Brain microvascular endothelial cell (primary cell): Measurements from ENCODE around the gene SLC38A8.

Experiments
- DNase-seq: peaks from one replicate; pipeline ENCODE4 v3.0.0-alpha.2; 2020
- H3K27ac ChIP-seq: fragments of 250-450 bp; sonication (Bioruptor Pico); 2 replicates; pipeline ENCODE4 v1.5.1; 2020; ENCODE audit warnings: mild to moderate bottlenecking, moderate library complexity
- H3K27me3 ChIP-seq: fragments of 250-450 bp; sonication (Bioruptor Pico); replicated peaks from 2 replicates; pipeline ENCODE4 v1.5.1; 2020; ENCODE audit warnings: mild to moderate bottlenecking
- H3K36me3 ChIP-seq: fragments of 250-450 bp; sonication (Bioruptor Pico); replicated peaks from 2 replicates; pipeline ENCODE4 v1.5.1; 2020; ENCODE audit warnings: mild to moderate bottlenecking
- H3K4me3 ChIP-seq: 2 replicates; pipeline ENCODE4 v1.5.1; 2011; ENCODE audit warnings: low read depth, mild to moderate bottlenecking, control low read depth, low read length, moderate library complexity
- CTCF ChIP-seq: IDR thresholded peaks from 2 replicates; pipeline ENCODE4 v1.5.1; 2011; ENCODE audit warnings: low read depth, mild to moderate bottlenecking, moderate library complexity, low read length, control low read depth, inconsistent platforms; ENCODE audit errors: missing control alignments
- in situ Hi-C: cut with HindIII; loops from 2 replicates; pipeline ENCODE4 v1.10.0; 2017; ENCODE audit warnings: low sequenced_read_pairs, low pct_ligation_motif_present

Gene SLC38A8

GRCh38 chr16:84007965-84008364, 34.6 kb downstream of the SLC38A8 start:
- no peak for TF ChIP-seq CTCF
- DNase-seq, result no peak
- H3K27me3 ChIP-seq, result peaks cover 9% of the 10 kb centered on the region
- in situ Hi-C loops, result no loop called here
- H3K4me3 ChIP-seq, result no peak overlapping the region
- no peaks in the 10 kb centered on the region for H3K36me3 ChIP-seq
- no peak overlapping the region for H3K27ac ChIP-seq

GRCh38 chr16:84007520-84007919, 35.1 kb downstream of the SLC38A8 start:
- in situ Hi-C loops, result no loop called here
- peaks cover 9% of the 10 kb centered on the region for H3K27me3 ChIP-seq
- no peaks in the 10 kb centered on the region for H3K36me3 ChIP-seq
- no peak for DNase-seq
- H3K27ac ChIP-seq, result no peak overlapping the region
- H3K4me3 ChIP-seq, result no peak overlapping the region
- no peak for TF ChIP-seq CTCF

- in situ Hi-C loops, result no loop called here
- Histone ChIP-seq H3K27ac (no peak overlapping the region), H3K27me3 (peaks cover 9% of the 10 kb centered on the region), H3K4me3 (no peak overlapping the region), H3K36me3 (no peaks in the 10 kb centered on the region)
- TF ChIP-seq CTCF, result no peak
- no peak for DNase-seq
These were observed 37.2 kb downstream of the SLC38A8 start for GRCh38 chr16:84005391-84005790.

- Histone ChIP-seq H3K36me3 (no peaks in the 10 kb centered on the region), H3K27ac (no peak overlapping the region), H3K27me3 (peaks cover 9% of the 10 kb centered on the region), H3K4me3 (no peak overlapping the region)
- no peak for DNase-seq
- TF ChIP-seq CTCF, result no peak
- in situ Hi-C loops, result no loop called here
These were observed 38.2 kb downstream of the SLC38A8 start for GRCh38 chr16:84004442-84004841.

- no peaks in the 10 kb centered on the region for H3K36me3 ChIP-seq
- no peak for DNase-seq
- TF ChIP-seq CTCF, result no peak
- in situ Hi-C loops, result no loop called here
- no peak overlapping the region for H3K4me3 ChIP-seq
- no peak overlapping the region for H3K27ac ChIP-seq
- H3K27me3 ChIP-seq, result peaks cover 9% of the 10 kb centered on the region
These were observed 39.6 kb downstream of the SLC38A8 start for GRCh38 chr16:84003038-84003437.

GRCh38 chr16:84001726-84002125, 40.9 kb downstream of the SLC38A8 start:
- no peak for TF ChIP-seq CTCF
- DNase-seq, result no peak
- Histone ChIP-seq H3K27me3 (peaks cover 9% of the 10 kb centered on the region), H3K27ac (no peak overlapping the region), H3K4me3 (no peak overlapping the region), H3K36me3 (no peaks in the 10 kb centered on the region)
- in situ Hi-C loops, result no loop called here
